Activated CD4-positive, alpha-beta T cell treated with anti-CD3 and anti-CD28 coated beads for 48 hours (primary cell): Measurements from ENCODE around the gene LMBRD2.

Source experiments
- DNase-seq: peaks from one replicate; pipeline ENCODE4 v3.0.0-alpha.2; 2020

Gene LMBRD2

DNA sequence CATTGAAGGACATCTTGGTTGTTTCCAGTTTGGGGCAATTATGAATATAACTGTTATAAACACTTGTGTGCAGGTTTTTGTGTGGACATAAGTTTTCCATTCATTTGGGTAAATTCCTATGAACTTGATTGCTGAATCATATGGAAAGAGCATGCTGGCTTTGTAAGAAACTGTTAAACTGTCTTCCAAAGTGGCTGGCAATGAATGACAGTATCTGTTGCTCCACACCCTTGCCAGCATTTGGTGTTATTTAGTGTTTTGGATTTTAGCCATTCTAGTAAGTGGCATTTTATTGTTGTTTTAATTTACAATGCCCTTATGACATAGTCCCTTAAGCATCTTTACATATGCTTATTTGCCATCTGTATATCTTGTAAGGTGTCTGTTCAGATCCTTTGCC is 55.2 kb downstream of the LMBRD2 start:
- no peak for DNase-seq

DNA sequence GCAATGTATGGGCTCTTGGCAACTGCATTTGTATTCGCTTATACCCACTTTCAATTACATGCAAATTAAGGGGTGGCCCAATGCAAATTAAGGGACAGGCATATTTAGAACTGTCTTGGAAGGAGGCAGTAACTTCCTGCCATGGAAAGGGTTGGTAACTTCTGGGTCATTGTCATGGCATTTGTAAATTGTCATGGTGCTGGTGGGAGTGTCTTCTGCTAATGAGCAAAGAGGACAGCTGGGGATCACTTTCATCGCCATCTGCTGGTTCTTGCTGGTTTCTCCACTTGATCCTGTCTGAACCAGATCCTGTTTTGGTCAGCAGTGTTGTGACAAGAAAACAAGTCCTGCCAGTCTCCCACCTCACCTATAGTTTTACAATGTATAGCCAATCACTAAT is 61.7 kb downstream of the LMBRD2 start:
- peak; percentile 31 for DNase-seq

DNA sequence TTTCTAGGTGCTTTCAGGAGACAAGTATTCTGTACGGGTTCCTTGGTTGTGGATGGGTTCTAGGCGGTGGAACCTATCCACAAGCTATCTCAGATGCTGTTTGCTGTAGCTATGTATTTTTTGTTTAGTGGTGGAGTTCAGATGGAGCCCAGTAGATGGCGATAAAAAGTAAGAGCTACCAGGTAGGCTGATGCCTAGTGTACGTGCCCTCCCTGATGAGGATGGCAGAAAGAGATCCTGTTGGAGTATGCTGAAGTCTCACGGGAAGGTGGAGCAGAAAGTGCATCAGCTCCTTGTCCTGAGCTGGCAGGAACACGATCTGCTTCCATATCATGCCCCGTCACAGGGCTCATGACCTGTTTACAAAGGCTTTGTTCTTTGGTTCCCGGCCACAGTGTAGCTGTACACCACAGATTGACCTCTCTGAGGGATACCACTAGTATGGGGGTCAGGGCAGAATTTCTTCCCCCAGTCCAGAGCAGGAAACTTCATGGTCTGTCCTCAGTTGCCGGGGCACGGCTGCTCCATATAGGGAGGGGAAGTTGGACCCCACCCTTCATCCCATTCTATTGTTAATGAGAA is 72.4 kb downstream of the LMBRD2 start:
- DNase-seq = peak; percentile 24

DNA sequence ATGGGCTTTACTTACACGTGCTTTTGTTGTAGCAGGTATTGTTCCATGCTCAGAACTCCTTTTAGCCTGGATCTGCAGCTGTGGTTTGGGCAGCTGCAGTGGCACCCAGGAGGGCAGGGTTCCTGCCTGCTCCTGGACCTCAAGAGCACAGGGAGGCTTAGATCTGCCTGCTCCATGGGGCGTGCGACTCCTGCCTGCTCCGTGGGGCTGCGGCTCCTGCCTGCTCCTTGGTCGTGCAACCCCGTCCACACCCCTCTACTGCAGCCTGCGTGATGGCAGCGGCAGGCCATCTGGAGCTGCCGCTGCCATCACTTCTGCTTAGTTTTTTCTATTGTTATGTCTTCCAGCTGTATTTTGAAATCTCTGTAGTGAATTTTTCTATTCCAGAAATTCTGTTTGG is 73.3 kb downstream of the LMBRD2 start:
- DNase-seq = no peak

DNA sequence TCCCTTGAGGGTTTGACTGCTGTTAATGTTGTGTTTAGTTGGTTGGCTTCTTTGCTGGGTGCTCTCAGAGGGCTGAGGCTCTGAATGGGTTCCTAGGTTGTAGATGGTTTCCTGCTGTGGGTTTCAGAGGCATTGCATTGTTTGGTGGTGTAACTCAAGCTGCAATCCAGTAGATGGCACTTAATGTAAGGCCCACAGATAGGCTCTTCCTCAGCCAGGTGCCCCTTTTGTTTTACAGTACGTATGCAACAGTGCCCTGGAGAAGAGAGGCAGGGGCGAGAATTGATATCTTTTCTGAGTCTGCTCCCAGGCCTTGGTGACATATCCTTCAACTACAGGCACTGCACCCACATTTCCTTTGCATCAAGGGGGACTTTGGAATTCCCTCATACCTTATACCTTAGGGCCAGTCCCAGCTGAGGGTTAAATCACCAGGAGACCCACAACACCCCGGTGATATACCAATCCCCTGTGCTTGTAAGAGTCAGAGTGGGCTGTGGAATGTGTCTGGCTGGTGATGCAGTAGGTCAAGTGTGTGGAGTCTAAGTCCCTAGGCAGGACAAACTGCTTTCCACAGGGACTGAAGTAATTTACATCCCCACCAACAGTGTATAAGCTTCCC is 78.0 kb downstream of the LMBRD2 start:
- DNase-seq = peak; percentile 12

DNA sequence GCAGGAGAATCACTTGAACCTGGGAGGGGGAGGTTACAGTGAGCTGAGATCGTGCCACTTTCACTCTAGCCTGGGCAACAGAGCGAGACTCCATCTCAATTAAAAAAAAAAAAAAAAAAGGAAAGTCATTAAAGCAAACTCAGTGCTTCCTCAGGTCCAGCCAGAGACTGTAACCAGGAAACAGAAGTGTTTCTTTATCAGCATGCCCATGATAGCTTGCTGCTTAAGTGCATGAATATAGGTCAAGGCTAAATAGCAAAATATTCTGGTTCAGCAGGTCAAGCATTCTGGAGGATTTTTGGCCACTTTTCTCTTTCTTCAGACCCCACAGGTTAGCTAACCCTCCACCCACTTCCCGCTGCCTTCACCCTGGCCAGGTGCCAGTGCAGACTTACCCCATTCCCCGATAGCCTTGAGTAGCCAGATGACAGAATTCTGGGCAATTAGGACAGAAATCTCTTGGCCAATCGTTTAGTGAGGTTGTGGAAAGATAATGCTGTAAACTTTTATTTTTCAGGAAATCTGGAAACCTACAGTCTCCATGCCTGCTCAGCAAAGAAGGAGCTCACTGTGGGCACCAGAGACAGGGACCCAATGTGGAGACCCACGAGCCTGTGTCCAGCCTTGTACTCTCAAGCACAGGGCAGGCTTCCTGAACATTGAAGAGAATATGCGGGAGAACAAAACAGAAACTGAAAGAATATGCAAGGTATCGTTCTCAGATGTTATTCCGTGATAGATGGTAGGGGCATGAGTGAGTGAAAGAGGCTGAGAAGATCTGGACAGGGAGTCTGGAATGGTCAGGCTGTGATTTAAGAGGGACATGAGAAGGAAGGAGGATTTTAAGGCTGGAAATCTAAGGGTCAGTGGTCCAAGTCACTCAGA is 80.8 kb downstream of the LMBRD2 start:
- no peak for DNase-seq

DNA sequence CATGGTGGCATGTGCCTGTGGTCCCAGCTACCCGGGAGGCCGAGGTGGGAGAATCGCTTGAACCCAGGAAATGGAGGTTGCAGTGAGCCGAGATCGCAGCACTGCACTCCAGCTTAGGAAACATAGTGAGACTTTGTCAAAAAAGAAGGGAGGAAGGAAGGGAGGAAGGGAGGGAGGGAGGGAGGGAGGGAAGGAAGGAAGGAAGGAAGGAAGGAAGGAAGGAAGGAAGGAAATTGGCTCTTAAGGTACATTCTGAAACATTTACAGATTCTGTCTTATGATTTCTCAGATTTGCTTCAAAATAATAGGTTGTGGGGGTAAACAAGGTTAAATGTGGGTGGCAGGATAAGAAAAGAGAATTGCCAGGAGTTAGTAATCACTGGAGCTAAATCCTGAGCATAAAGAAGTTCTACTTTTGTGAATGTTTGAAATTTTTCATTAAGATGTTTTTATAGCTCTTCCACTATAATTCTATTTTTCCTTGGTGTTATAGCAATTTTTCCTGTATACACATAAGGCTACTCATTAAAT is 82.9 kb downstream of the LMBRD2 start:
- no peak for DNase-seq

DNA sequence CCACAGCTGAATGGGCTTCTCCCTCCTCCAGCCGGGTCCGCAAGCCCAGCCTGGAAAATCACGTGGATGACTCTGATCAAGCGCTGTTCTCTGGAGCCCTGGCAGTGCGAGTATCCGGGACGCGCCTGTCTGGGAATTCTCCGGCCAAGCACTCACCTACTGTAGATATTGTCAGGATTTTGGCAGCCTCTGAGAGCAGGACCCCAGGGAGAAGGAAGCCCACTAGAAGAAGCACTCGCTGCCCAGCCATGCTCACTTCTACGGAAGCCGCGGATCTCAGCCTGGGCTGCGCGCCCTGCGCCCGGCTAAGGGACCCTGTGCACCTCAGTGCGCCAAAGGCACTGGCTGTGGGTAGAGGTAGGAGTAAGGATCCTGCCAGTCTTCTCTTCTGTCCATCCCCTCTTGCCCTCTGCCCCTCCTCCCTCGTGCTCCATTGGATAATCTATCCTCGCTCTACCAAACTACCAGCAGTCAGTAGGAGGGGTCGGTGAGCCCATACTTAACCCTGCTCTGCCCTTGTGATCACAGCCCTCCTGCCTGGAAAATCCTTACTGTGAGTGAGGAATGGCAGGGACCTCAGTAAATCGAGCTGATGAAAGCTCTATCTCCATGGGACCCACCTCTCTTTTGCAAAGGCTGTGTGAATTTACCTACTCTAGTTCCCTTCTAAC is 85.0 kb downstream of the LMBRD2 start, which contains the start of gene UGT3A2:
Gene UGT3A2, minus strand, starts transcription at position 343 of the 671 bp plus-strand sequence. Its CDS starts 93 bp downstream, at position 250.
- no peak for DNase-seq

DNA sequence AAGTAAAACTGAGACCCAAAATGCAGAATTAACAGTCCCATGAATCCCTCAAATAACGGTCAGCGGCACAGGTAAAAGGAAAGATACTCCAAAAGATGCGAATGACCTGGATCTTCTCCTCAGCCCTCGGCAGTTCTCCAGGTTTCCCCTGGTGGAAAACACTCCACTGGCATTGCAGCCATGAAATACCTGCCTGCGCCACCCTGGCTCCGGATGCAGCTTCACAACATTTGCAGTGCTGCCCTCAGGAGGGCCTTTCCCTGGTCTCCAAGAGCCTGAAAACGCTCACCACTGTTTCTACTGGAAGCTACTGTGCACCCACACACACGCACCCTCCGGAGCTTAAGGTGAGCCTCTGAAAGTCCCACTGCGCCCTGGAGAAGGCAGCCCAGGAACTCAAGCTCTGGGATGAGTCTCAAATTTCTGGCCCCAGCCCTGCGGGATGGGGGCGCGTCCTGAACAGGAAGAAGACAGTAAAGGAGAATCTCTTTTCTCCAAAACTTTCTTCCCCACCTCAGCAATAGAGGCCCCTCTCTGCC is 85.6 kb downstream of the LMBRD2 start:
- DNase-seq = no peak

DNA sequence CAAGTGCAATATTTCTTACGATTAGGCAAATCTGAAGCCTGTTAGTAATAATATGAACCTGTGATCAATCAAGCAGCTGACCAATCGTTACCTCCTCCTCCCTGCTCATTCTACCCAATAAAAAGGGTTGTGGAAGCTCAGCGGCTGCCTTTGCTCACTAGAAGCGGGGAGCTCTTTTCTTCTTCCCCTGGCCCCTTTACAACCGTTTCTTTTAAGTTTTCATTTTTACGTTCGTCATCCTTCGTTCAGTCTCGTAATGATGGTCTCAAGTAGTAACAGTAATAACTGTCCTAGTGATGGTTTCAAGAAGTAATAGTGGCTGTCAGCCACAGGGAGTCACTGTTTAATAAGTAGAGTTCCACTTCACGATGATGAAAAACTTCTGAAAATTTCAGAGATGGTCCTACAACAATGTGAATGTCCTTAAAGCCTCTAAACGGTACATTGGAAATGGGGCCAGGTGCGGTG is 91.2 kb downstream of the LMBRD2 start:
- DNase-seq = no peak

DNA sequence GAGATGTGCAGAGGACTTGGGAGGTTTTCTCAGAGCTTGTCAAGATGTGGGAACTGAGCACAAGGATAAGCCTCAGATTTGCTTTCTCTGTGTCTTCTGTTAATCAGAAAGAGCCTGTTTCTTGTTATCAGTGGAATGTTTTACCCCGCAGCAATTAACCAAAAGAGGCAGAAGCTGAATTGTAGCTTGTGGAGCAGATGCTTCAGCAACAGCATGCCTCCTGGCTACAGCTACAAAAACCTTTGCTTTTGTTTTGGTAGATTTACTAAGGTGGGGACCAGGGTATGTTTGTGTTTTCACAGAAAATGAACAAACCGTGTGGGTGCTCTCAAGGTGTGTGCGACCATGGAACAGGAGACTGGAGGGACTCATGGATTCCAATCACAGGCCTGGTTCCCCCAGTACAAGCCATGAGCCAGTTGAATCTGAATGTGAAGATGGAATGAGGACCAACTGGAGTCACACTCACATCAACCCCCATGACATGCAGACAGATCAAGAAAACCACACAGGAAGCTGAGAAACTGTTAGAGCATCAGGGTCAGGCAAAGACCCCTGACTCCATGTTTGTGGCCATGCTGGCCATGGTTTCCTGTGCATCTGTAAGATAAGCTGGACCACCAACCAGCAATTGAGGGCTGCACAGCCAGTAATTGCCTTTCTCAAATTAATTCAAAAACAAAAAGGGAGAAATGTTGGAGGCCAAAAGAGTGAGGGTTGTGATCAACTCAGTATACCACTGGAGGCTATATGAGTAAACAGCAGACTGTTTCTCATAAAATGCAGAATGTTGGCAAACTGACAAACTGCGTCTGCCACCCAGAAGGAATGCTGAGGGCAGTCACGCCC is 91.9 kb downstream of the LMBRD2 start:
- no peak for DNase-seq

DNA sequence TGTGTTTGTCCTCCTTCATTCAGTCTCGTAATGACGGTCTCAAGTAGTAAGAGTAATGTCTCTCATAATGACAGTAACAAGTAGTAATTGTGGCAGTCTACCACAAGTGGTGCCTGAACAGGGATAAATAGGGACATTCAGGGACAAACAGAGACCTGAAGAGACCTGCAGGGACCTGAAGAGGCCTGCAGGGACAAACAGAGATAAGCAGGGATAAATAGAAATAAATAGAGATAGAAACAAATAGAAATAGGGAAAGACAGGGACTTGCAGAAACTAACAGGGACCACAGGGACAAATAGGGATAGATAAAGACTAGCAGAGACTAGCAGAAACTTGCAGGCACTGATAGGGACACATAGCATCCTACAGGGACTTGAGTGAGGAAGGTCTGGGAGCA is 92.9 kb downstream of the LMBRD2 start:
- DNase-seq = no peak

DNA sequence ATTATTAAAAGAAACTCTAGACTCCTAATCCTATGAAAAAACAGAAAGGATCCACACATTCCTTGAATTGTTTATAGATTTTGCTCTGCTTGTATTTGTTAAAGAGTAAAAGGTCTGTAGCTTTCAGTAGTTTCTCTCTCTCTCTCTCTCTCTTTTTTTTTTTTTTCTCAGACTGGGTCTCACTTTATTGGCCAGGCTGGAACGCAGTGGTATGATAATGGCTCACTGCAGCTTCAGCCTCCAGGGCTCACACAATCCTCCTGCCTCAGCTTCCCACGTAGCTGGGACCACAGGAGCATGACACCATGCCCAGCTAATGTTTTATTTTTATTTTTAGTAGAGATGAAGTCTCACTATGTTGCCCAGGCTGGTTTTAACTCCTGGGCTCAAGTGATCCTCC is 94.3 kb downstream of the LMBRD2 start:
- DNase-seq = no peak

DNA sequence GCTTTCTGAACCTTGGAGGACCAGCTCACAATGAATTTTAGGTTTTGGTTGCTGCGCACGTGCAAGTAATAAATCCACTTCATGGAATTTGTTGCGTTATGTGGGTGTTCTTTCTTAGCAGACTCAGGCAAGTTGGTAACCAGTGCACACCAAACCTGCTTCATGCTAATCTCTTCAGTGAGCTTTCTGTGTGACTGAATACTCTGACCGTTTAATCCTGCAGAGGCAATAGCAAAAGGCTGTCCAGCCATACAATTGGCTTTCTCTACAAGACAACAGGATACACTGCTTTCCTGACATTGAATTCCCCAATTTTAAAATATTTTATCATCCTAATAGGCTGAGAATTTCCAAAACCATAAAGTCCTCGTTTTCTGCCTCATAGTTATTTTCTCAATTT is 95.3 kb downstream of the LMBRD2 start:
- no peak for DNase-seq

DNA sequence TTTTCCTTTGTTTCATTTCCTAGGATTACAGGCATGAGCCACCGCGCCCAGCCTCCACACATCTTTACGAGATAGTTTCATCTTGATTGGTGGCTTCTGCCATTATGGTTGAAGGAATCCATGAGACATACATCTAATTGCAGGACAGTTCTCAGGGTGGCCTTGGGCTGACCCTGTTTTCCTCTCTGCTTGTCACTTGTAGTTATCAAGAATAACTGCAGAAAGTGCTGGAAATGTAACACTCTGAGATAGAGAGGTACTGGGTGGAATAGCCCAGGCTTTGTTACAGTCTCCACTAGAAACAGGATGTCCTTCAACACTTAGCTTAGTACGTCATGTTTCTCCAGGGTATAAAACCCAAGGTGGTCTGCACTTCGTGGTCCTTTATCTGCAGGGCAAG is 95.7 kb downstream of the LMBRD2 start:
- no peak for DNase-seq

DNA sequence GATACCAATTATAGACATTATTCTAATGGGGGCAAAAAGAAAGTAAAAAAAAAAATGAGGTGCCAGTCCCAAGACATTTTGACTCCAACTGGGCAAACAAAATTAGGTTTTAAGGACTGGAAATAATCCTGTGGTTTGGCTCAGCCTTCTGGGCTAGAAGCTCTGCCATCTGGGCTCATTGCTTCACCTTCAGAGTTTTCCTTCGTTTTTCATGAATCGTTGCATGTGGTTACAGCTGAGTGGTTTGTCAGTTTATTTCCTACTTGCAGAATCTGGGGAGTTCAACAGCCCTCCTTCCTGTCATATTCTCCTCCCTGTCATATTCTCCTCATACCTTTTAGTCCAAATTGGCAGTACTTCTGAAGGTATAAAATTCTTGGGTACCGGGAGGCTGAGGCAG is 97.0 kb downstream of the LMBRD2 start:
- no peak for DNase-seq

DNA sequence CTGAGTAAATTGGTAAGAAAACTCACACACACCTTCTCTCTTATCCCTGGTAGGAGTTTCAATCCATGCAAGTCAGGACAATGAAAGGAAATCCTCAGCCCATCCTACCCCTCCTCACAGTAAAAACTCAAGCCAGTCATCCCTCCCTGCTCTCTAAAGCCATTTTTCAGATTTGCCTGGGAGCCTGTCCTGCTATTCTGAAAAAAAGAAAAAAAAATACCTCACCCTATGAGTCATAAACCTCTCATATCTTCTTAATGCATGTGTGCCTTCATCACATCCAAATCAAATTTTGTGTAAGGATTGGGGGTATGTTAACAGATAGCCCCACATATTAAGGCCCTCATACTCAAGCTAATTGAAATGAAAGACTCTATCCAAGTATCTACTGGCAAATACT is 99.1 kb downstream of the LMBRD2 start:
- no peak for DNase-seq

DNA sequence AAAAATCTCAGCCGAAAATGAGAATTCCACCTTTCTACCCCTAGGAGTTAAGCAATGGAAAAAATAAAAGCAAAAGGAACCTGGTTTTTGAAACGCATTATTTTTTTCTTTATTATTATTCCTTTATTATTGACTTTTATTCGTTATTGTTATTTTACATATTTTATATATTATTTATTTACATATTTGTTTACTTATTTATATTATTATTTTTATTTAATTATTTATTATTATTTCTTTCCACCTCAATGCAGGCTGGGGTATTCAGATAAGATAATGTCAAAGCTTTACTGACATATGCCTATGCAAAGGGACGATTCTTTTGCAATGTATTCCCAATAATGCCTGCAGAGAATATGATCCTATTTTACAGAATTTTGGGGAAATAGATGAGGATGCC is 101.7 kb downstream of the LMBRD2 start:
- no peak for DNase-seq
